ELF-1 (cell line): ENCODE measurements around the gene TMEM132E.

Experiments
- DNase-seq: peaks from one replicate; pipeline ENCODE4 v3.0.0-alpha.2; 2016; ENCODE audit warnings: low read depth, low spot score

Gene TMEM132E

GRCh38 chr17:34663714-34664113 lies 84.3 kb downstream of the TMEM132E start:
- no peak for DNase-seq

GRCh38 chr17:34665150-34665806 lies 85.9 kb downstream of the TMEM132E start:
- no peak for DNase-seq

GRCh38 chr17:34665819-34666763 lies 86.7 kb downstream of the TMEM132E start:
- DNase-seq, result peak; percentile 47

- DNase-seq, result no peak
These were observed 88.3 kb downstream of the TMEM132E start for GRCh38 chr17:34667656-34668055.

GRCh38 chr17:34668206-34668605 lies 88.8 kb downstream of the TMEM132E start:
- no peak for DNase-seq

- DNase-seq, result no peak
These were observed 90.1 kb downstream of the TMEM132E start for GRCh38 chr17:34669511-34669910.

GRCh38 chr17:34670618-34671017 lies 91.2 kb downstream of the TMEM132E start:
- DNase-seq, result no peak

- DNase-seq, result peak; percentile 55
These were observed 91.8 kb downstream of the TMEM132E start for GRCh38 chr17:34671191-34671590.

GRCh38 chr17:34672176-34672785 lies 92.9 kb downstream of the TMEM132E start:
- DNase-seq, result no peak

GRCh38 chr17:34673516-34673915 lies 94.1 kb downstream of the TMEM132E start:
- no peak for DNase-seq

GRCh38 chr17:34673995-34674890 lies 94.9 kb downstream of the TMEM132E start:
- no peak for DNase-seq

GRCh38 chr17:34675143-34675542 lies 95.8 kb downstream of the TMEM132E start:
- DNase-seq, result no peak

GRCh38 chr17:34675605-34676004 lies 96.2 kb downstream of the TMEM132E start:
- DNase-seq, result no peak

- no peak for DNase-seq
These were observed 100.8 kb downstream of the TMEM132E start for GRCh38 chr17:34680151-34680550.

GRCh38 chr17:34682305-34682704 lies 102.9 kb downstream of the TMEM132E start:
- no peak for DNase-seq

GRCh38 chr17:34683390-34683789 lies 104.0 kb downstream of the TMEM132E start:
- no peak for DNase-seq
